ENCODE data around the gene ANKRD49.

DNA sequence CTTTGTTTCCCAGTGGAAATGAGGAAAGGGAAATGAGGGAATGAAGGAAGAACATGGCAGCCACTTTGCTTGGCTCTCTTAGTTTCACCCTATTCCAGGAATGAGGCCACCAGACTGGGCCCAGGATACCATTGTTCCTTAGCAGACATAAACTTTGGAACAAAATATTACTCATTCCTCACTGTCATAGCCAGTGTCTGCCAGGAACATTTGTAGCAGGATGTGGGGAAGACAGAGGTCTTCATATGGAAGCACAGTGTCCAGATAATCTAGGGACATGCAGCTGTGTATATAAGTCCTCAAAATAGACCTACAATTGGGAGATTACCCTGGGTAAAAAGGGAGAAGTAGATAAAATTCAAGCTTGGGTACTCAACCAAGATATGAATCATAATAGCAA, 34.8 kb downstream of the ANKRD49 start:
- TF ChIP-seq CTCF (IDR thresholded peaks at IDR 0.05) (no peak), ZFX (IDR thresholded peaks at IDR 0.05; ENCODE audit: borderline replicate concordance) (no peak)

All from 22Rv1 (cell line).